H1 (cell line): Measurements from ENCODE around the gene RUVBL1. TPM values are rescaled to one million over a fixed set of nuclear protein-coding genes. Genes with fewer than 3 reads are reported as not detected.

ENCODE experiments used
- CTCF ChIA-PET: fragments of 300-600 bp; sonication (Branson Sonifier 250); formaldehyde crosslinking; loops from one replicate; lab custom pipeline; 2021; ENCODE audit not compliant: partially characterized antibody; lab: Charles Lee
- POLR2A ChIA-PET: fragments of 300-600 bp; sonication (Branson Sonifier 250); formaldehyde crosslinking; loops from one replicate; lab custom pipeline; 2021; ENCODE audit warnings: inconsistent platforms; ENCODE audit not compliant: partially characterized antibody; lab: Charles Lee
- DNase-seq, 2 experiments: peaks; one replicate each; pipeline versions ENCODE4 v3.0.0 to v3.0.0-alpha.2; 2010 to 2022; ENCODE audit warnings: low spot score in 2 of 2, low read depth in 1 of 2, mixed read lengths in 1 of 2
- FAIRE-seq: peaks from 2 replicates; lab custom pipeline; 2011; peaks lifted over from hg19 to GRCh38; lab: Jason Lieb, UNC
- H2AFZ ChIP-seq: 2 replicates; pipeline ENCODE4 v1.8.1; 2012; ENCODE audit warnings: low read length, inconsistent platforms
- H2AK5ac ChIP-seq: 2 replicates; pipeline ENCODE4 v1.6.1; 2013; ENCODE audit warnings: low read depth, low read length
- H2BK120ac ChIP-seq: replicated peaks from 2 replicates; pipeline ENCODE3; 2013; ENCODE audit warnings: low read depth, low read length, inconsistent platforms
- H2BK12ac ChIP-seq: 2 replicates; pipeline ENCODE4 v1.6.1; 2013; ENCODE audit warnings: low read depth, low read length
- H2BK15ac ChIP-seq: 2 replicates; pipeline ENCODE4 v1.6.1; 2013; ENCODE audit warnings: low read length
- H2BK20ac ChIP-seq: 2 replicates; pipeline ENCODE4 v1.6.1; 2013; ENCODE audit warnings: low read length
- H2BK5ac ChIP-seq: 2 replicates; pipeline ENCODE4 v1.6.1; 2013; ENCODE audit warnings: low read depth, low read length
- H3K14ac ChIP-seq: 2 replicates; pipeline ENCODE4 v1.6.1; 2013; ENCODE audit warnings: inconsistent platforms; ENCODE audit not compliant: insufficient read length
- H3K18ac ChIP-seq: 2 replicates; pipeline ENCODE4 v1.6.1; 2013; ENCODE audit warnings: low read length; ENCODE audit errors: extremely low read depth
- H3K23ac ChIP-seq: 2 replicates; pipeline ENCODE4 v1.6.1; 2013; ENCODE audit warnings: inconsistent platforms; ENCODE audit not compliant: insufficient read length
- H3K23me2 ChIP-seq: 2 replicates; pipeline ENCODE4 v1.6.1; 2013; ENCODE audit warnings: low read depth, low read length
- H3K27ac ChIP-seq: 2 replicates; pipeline ENCODE4 v1.6.1; 2011; ENCODE audit warnings: low read depth, low read length, inconsistent platforms
- H3K27me3 ChIP-seq, 4 experiments: replicated peaks in 1 of 4; 1 replicate in 1 of 4; 2 replicates in 3 of 4; pipeline versions ENCODE4 v1.6.1 to v1.8.1; 2011 to 2013; ENCODE audit warnings: low read length in 3 of 4, mild to moderate bottlenecking in 3 of 4, inconsistent platforms in 2 of 4, mixed read lengths in 2 of 4, moderate library complexity in 1 of 4; ENCODE audit not compliant: control insufficient read depth in 3 of 4, insufficient read depth in 3 of 4; ENCODE audit errors: extremely low read depth in 1 of 4
- H3K36me3 ChIP-seq, 4 experiments: 2 replicates each; pipeline versions ENCODE4 v1.6.1 to v1.8.1; 2011 to 2013; ENCODE audit warnings: mild to moderate bottlenecking in 4 of 4, low read length in 3 of 4, moderate library complexity in 2 of 4, control low read depth in 1 of 4, inconsistent platforms in 1 of 4; ENCODE audit not compliant: insufficient read depth in 4 of 4, control insufficient read depth in 2 of 4
- H3K4ac ChIP-seq: replicated peaks from 2 replicates; pipeline ENCODE3; 2013; ENCODE audit warnings: low read length, low read depth, mixed read lengths, inconsistent platforms; ENCODE audit not compliant: insufficient read length
- H3K4me1 ChIP-seq, 4 experiments: replicated peaks in 1 of 4; 1 replicate in 1 of 4; 2 replicates in 3 of 4; pipeline versions ENCODE4 v1.6.1 to v1.8.1; 2011 to 2013; ENCODE audit warnings: low read length in 3 of 4, inconsistent platforms in 2 of 4, mixed read lengths in 1 of 4; ENCODE audit not compliant: insufficient read depth in 4 of 4, control insufficient read depth in 3 of 4
- H3K4me2 ChIP-seq, 2 experiments: 2 replicates each; pipeline versions ENCODE4 v1.6.1 to v1.8.1; 2011 to 2013; ENCODE audit warnings: low read depth in 2 of 2, low read length in 2 of 2, control low read depth in 1 of 2, inconsistent platforms in 1 of 2, mild to moderate bottlenecking in 1 of 2; ENCODE audit not compliant: insufficient read depth in 1 of 2
- H3K4me3 ChIP-seq, 4 experiments: fragments of 200-600, 300-600 bp in 1 of 4; sonication (generic), shearing (Covaris generic), sonication (Bioruptor Twin) in 1 of 4; 2 replicates each; pipeline versions ENCODE4 v1.5.1 to v1.8.1; 2011 to 2016; ENCODE audit warnings: low read length in 4 of 4, low read depth in 3 of 4, control low read depth in 2 of 4, inconsistent platforms in 2 of 4, mild to moderate bottlenecking in 2 of 4, mixed read lengths in 1 of 4, moderate library complexity in 1 of 4; ENCODE audit not compliant: insufficient read depth in 2 of 4; ENCODE audit errors: extremely low read depth in 1 of 4
- H3K56ac ChIP-seq: replicated peaks from 2 replicates; pipeline ENCODE3; 2013; ENCODE audit warnings: low read depth, mild to moderate bottlenecking, mixed read lengths, low read length, inconsistent platforms; ENCODE audit not compliant: insufficient read length
- H3K79me1 ChIP-seq: 2 replicates; pipeline ENCODE4 v1.6.1; 2013; ENCODE audit warnings: low read depth, low read length, control low read depth
- H3K79me2 ChIP-seq, 2 experiments: 2 replicates each; pipeline versions ENCODE4 v1.6.1 to v1.8.1; 2012 to 2013; ENCODE audit warnings: low read length in 2 of 2, mild to moderate bottlenecking in 2 of 2, inconsistent platforms in 1 of 2; ENCODE audit not compliant: insufficient read depth in 2 of 2, control insufficient read depth in 1 of 2
- H3K9ac ChIP-seq, 4 experiments: replicated peaks in 1 of 4; 1 replicate in 1 of 4; 2 replicates in 3 of 4; pipeline versions ENCODE4 v1.6.1 to v1.8.1; 2011 to 2013; ENCODE audit warnings: low read depth in 3 of 4, low read length in 3 of 4, control low read depth in 2 of 4, mild to moderate bottlenecking in 2 of 4, moderate library complexity in 2 of 4, inconsistent platforms in 1 of 4; ENCODE audit errors: extremely low read depth in 1 of 4
- H3K9me3 ChIP-seq, 2 experiments: 2 replicates each; pipeline versions ENCODE4 v1.6.1 to v1.8.1; 2012 to 2013; ENCODE audit warnings: mild to moderate bottlenecking in 2 of 2, moderate library complexity in 2 of 2, control low read depth in 1 of 2, inconsistent platforms in 1 of 2, low read depth in 1 of 2, low read length in 1 of 2, mixed read lengths in 1 of 2; ENCODE audit not compliant: insufficient read depth in 2 of 2
- H4K20me1 ChIP-seq, 2 experiments: replicated peaks in 1 of 2; 2 replicates each; pipeline versions ENCODE3 to v1.8.1; 2011 to 2013; ENCODE audit warnings: inconsistent platforms in 2 of 2, low read length in 2 of 2, mild to moderate bottlenecking in 1 of 2; ENCODE audit not compliant: insufficient read depth in 2 of 2, control insufficient read depth in 1 of 2
- H4K5ac ChIP-seq: 2 replicates; pipeline ENCODE4 v1.6.1; 2013; ENCODE audit warnings: low read length, low read depth, mixed read lengths, inconsistent platforms; ENCODE audit not compliant: insufficient read length
- H4K8ac ChIP-seq: 2 replicates; pipeline ENCODE4 v1.8.0; 2013; ENCODE audit warnings: mild to moderate bottlenecking, moderate library complexity, low read length, inconsistent platforms; ENCODE audit not compliant: insufficient read depth; ENCODE audit errors: extremely low read depth
- H4K91ac ChIP-seq: replicated peaks from 2 replicates; pipeline ENCODE3; 2013; ENCODE audit warnings: low read length, mixed read lengths, inconsistent platforms; ENCODE audit not compliant: insufficient read length
- ASH2L ChIP-seq: fragments of 200-600, 300-600 bp; sonication (generic); IDR thresholded peaks from one replicate; pipeline ENCODE4 v1.7.1; 2017; ENCODE audit warnings: low read length
- BCL11A ChIP-seq, 2 experiments: IDR thresholded peaks; one replicate each; pipeline ENCODE4 v1.6.1; 2011; ENCODE audit warnings: low read depth in 2 of 2, low read length in 2 of 2, mild to moderate bottlenecking in 2 of 2
- BRCA1 ChIP-seq: IDR thresholded peaks from 2 replicates; pipeline ENCODE4 v1.6.1; 2012; ENCODE audit warnings: low read depth, low read length, improper control_type of control experiment
- CHD1 ChIP-seq: IDR thresholded peaks from 2 replicates; pipeline ENCODE4 v1.6.1; 2012; ENCODE audit warnings: low read depth, low read length, improper control_type of control experiment
- CREB1 ChIP-seq: IDR thresholded peaks from 2 replicates; pipeline ENCODE4 v1.6.1; 2012; ENCODE audit warnings: inconsistent platforms
- EZH2 ChIP-seq: fragments of 200-600 bp; sonication (generic); IDR thresholded peaks from 2 replicates; pipeline ENCODE4 v1.7.1; 2012; ENCODE audit warnings: low read depth, mild to moderate bottlenecking, moderate library complexity, low read length, inconsistent platforms; ENCODE audit not compliant: severe bottlenecking
- HDAC2 ChIP-seq, 2 experiments: fragments of 300-600 bp in 1 of 2; sonication (generic) in 1 of 2; IDR thresholded peaks; 2 replicates each; pipeline ENCODE4 v1.6.1; 2011 to 2012; ENCODE audit warnings: low read depth in 2 of 2, low read length in 2 of 2, mild to moderate bottlenecking in 2 of 2, moderate library complexity in 2 of 2, borderline replicate concordance in 1 of 2, inconsistent platforms in 1 of 2
- HDAC6 ChIP-seq: IDR thresholded peaks from one replicate; pipeline ENCODE4 v1.7.1; 2012; ENCODE audit warnings: low read depth, mild to moderate bottlenecking, inconsistent platforms, low read length, moderate library complexity
- JUND ChIP-seq: IDR thresholded peaks from 2 replicates; pipeline ENCODE4 v1.6.1; 2011; ENCODE audit warnings: mild to moderate bottlenecking, improper control_type of control experiment, low read length
- PHF8 ChIP-seq: fragments of 200-600 bp; sonication (generic); conservative IDR thresholded peaks from 2 replicates; pipeline ENCODE4 v1.7.1; 2012; ENCODE audit warnings: low read depth, mild to moderate bottlenecking, inconsistent platforms, low read length, moderate library complexity
- SIRT6 ChIP-seq: IDR thresholded peaks from one replicate; pipeline ENCODE4 v1.7.1; 2012; ENCODE audit warnings: low read length, inconsistent platforms
- SRF ChIP-seq: IDR thresholded peaks from 2 replicates; pipeline ENCODE4 v1.6.1; 2011; ENCODE audit warnings: mild to moderate bottlenecking, low read depth, low read length, moderate library complexity
- TCF12 ChIP-seq: IDR thresholded peaks from 2 replicates; pipeline ENCODE4 v1.6.1; 2011; ENCODE audit warnings: low read depth, mild to moderate bottlenecking, low read length
- ZNF274 ChIP-seq: IDR thresholded peaks from 2 replicates; pipeline ENCODE4 v1.7.0; 2012; ENCODE audit warnings: low read length, borderline replicate concordance; ENCODE audit errors: extremely low read depth
- WGBS, 2 experiments: shearing (Covaris generic) in 1 of 2; methylation state at CpG; one replicate each; pipeline versions ENCODE4 v1.1.6 to v1.1.7; 2013 to 2015; ENCODE audit warnings: low lambda C conversion rate in 2 of 2, mixed read lengths in 2 of 2, inconsistent platforms in 1 of 2, low coverage in 1 of 2, missing lambda C conversion rate in 1 of 2; ENCODE audit not compliant: insufficient replicate concordance in 2 of 2, insufficient coverage in 1 of 2, insufficient read length in 1 of 2; ENCODE audit errors: extremely low coverage in 1 of 2, missing lambda C conversion rate in 1 of 2; 5-methylcytosine and 5-hydroxymethylcytosine counted together
- polyA plus RNA-seq, 7 experiments: library from polyadenylated mRNA; depleted of rRNA in 3 of 7; stranded (reverse) in 5 of 7; unstranded in 2 of 7; fragments of >200 nt in 5 of 7; fragments of 200-250 nt in 2 of 7; gene quantifications; 1 replicate in 5 of 7; 2 replicates in 1 of 7; 4 replicates in 1 of 7; pipeline versions ENCODE4 v1.2.1 to v1.2.3, GENCODE V29; 2011 to 2013; ENCODE audit warnings: missing spikeins in 2 of 7, mixed read lengths in 2 of 7
- total RNA-seq: library from RNA; stranded (reverse); fragmentation: NEBNext Ultra II Directional; extraction: Animal tissue kit (Norgen Biotek cat#: 25700); gene quantifications from 2 replicates; pipeline ENCODE4 v1.2.1, GENCODE V29; 2021

The RUVBL1 gene
- total and polyA plus RNA-seq, 2 of the 8 experiments (the other 6 are each of a cell fraction or from before 2014, with no cell fraction given), result 112 to 135 TPM

DNA sequence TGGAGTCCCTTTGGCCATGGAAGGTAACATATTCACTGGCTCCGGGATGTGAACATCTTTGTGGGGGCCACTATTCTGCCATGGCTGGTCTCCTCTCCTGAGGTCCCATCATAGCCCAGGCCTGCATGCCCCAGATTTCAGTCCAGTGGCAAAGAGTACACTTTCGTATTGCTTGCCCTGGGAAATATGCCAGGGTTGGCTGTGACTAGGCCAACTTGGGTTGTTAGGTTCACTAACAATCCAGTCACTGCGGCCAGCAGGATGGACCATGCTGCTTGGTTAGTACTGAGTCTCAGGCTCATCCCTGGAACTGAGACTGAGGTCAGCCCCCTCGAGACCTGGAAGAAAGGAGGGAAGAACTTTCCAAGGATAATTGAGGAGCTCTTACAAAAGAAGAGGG lies 19.9 kb upstream of the RUVBL1 start:
- FAIRE-seq, result no peak
- Histone ChIP-seq H3K9me3 (no peaks in the 10 kb centered on the region), H2BK5ac (no peak overlapping the region), H3K9ac (no peak overlapping the region), H3K79me2 (no peaks in the 10 kb centered on the region), H3K4me3 (no peak overlapping the region), H3K23me2 (no peaks in the 10 kb centered on the region), H3K23ac (no peak overlapping the region), H4K5ac (no peak overlapping the region), H3K18ac (no peak overlapping the region), H3K27me3 (no peaks in the 10 kb centered on the region; a peak in 1 of 7 replicates), H3K4ac (no peak overlapping the region), H3K79me1 (no peaks in the 10 kb centered on the region), H3K4me2 (no peak overlapping the region), H3K36me3 (no peaks in the 10 kb centered on the region), H2BK12ac (no peak overlapping the region), H2AK5ac (no peak overlapping the region), H4K20me1 (peaks cover 0 to 4% of the 10 kb centered on the region in 2 experiments), H4K91ac (no peak overlapping the region), H2BK20ac (no peak overlapping the region), H2BK120ac (no peak overlapping the region), H3K14ac (no peak overlapping the region), H3K27ac (no peak overlapping the region), H2BK15ac (no peak overlapping the region), H4K8ac (no peak overlapping the region), H3K56ac (no peak overlapping the region), H2AFZ (no peak overlapping the region), H3K4me1 (no peaks in the 10 kb centered on the region)
- 84% methylated on average over 4 of the region's 4 CpGs; no CpG with 5 or more reads in 1 of the 2 experiments for WGBS, 2 experiments
- CTCF ChIA-PET, result interaction anchor here (0.6 to 1.9 kb wide), 3 partner anchors 14 to 34 kb away, joined by 3 to 5 read pairs (median 3); no protein-coding TSS in a partner anchor
- no peak for DNase-seq
- POLR2A ChIA-PET, result no interaction called here
- TF ChIP-seq HDAC2 (IDR thresholded peaks at IDR 0.05; ENCODE audit: borderline replicate concordance in 1 of 2, low read depth in 2 of 2, low read length in 2 of 2) (no peak), JUND (no peak), CHD1 (no peak), SIRT6 (no peak), SRF (no peak), CREB1 (no peak), ASH2L (no peak), BCL11A (IDR thresholded peaks at IDR 0.05; ENCODE audit: low read depth in 2 of 2, low read length in 2 of 2) (no peak), PHF8 (no peak), HDAC6 (no peak), EZH2 (no peak), TCF12 (no peak), ZNF274 (no peak), BRCA1 (no peak)
